Retinal pigment epithelial cell (primary cell): ENCODE results near the gene CIART.
"Not testable (repeated sequence)": the region's sequence is repeated elsewhere in the genome, so short reads cannot be mapped to it uniquely, and the experiment has no call there.

Experiments
- DNase-seq: peaks from one replicate; pipeline ENCODE4 v3.0.0-alpha.2; 2010; ENCODE audit warnings: low read depth
- H3K4me3 ChIP-seq: 2 replicates; pipeline ENCODE4 v1.5.1; 2011; ENCODE audit warnings: mild to moderate bottlenecking, low read length, control low read depth, moderate library complexity
- CTCF ChIP-seq: conservative IDR thresholded peaks from 2 replicates; pipeline ENCODE4 v1.5.1; 2011; ENCODE audit warnings: low read depth, low read length, control low read depth, inconsistent platforms

Gene CIART

GRCh38 chr1:150288822-150289221, 6.5 kb downstream of the CIART start:
- no peak for TF ChIP-seq CTCF
- no peak for DNase-seq
- H3K4me3 ChIP-seq = no peak overlapping the region

GRCh38 chr1:150293433-150294253, 11.3 kb downstream of the CIART start, which contains the start of gene MRPS21:
Gene MRPS21 (plus strand): TSS chr1:150293861. CDS start chr1:150294367, 506 bp downstream.
- peak within 1 kb of the TSS; percentile 97 for H3K4me3 ChIP-seq
- DNase-seq = peak; percentile 70
- no peak for TF ChIP-seq CTCF

GRCh38 chr1:150295476-150295875, 13.1 kb downstream of the CIART start:
- no peak for TF ChIP-seq CTCF
- H3K4me3 ChIP-seq = no peak overlapping the region
- no peak for DNase-seq

- no peak for TF ChIP-seq CTCF
- no peak overlapping the region for H3K4me3 ChIP-seq
Observed at GRCh38 chr1:150299716-150300115, 17.4 kb downstream of the CIART start.

GRCh38 chr1:150302338-150302737, 20.0 kb downstream of the CIART start:
- no peak for DNase-seq
- TF ChIP-seq CTCF = no peak
- H3K4me3 ChIP-seq = no peak overlapping the region

More at GRCh38 chr1:150299716-150300115, 17.4 kb downstream of the CIART start:
- no peak for DNase-seq

GRCh38 chr1:150302902-150303301, 20.5 kb downstream of the CIART start:
- no peak for TF ChIP-seq CTCF
- H3K4me3 ChIP-seq = no peak overlapping the region
- no peak for DNase-seq

- DNase-seq, H3K4me3 ChIP-seq: not testable (repeated sequence)
Observed at GRCh38 chr1:150308585-150308984, 26.2 kb downstream of the CIART start.
